GM21526 (cell line): ENCODE measurements around the gene AAGAB.

Experiments
- ATAC-seq: cut with Tn5 transposase; IDR thresholded peaks from one replicate; pipeline ENCODE4 v1.9.1; 2021; ENCODE audit warnings: moderate library complexity; ENCODE audit not compliant: unreplicated experiment, low FRiP score

Gene AAGAB

DNA sequence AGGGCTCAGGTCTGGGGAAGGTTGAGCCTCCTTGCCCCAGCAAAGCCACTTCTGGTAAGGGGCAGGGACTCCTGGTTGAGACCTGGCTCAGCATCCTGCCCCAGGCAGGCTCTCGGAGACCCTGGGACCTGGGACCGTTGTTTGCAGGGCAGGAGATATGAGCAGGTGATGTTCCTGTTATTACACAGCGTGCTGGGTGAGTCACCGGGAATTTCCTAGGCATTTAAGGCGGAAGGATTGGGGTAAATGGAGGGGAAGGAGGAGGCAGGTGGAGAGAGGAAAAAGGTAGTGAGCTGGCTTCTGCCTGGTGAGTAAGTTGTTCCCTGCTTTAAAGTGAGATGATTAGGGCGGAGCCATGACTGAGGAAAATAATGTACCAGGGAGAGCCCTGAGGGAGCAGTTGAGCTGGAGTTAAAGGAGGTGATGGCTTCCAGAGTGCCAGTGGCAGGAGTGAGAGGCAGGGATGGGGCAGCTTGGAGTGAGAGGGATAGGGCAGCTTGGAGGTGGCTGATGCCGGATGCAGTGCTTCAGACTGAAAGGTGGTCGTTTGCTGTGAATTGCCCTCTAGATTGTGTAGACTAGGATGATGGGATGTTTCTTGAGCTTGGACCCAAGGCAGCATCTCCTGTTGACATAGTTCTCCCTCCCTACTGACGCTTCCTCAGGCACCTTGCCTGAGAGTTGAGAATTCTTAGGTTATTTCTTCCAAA is 79.4 kb downstream of the AAGAB start:
- no peak for ATAC-seq

DNA sequence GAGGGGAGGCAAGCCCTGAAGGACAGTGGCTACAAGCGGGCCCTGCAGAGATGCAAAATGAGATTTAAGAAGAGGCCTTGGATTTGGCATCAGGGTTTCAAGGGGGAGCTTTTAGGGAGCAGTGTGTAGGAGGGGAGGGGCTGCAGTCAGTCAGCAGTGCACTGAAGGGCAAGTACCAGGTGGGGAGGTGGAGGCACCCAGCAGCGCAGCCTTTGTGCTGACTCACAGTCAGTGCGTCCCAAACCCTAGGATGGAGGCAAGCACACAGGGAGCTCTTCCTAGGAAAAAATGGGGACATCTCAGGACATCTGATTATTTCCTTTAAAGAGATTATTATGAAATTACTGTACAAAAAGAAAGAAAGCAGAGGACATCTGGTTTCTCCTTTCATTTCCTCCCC is 80.0 kb downstream of the AAGAB start:
- ATAC-seq = no peak

GRCh38 chr15:67173786-67174185 is 80.7 kb downstream of the AAGAB start:
- ATAC-seq = no peak

GRCh38 chr15:67173005-67173404 is 81.5 kb downstream of the AAGAB start:
- ATAC-seq = no peak

- no peak for ATAC-seq
Observed at GRCh38 chr15:67172172-67172571, 82.3 kb downstream of the AAGAB start.

DNA sequence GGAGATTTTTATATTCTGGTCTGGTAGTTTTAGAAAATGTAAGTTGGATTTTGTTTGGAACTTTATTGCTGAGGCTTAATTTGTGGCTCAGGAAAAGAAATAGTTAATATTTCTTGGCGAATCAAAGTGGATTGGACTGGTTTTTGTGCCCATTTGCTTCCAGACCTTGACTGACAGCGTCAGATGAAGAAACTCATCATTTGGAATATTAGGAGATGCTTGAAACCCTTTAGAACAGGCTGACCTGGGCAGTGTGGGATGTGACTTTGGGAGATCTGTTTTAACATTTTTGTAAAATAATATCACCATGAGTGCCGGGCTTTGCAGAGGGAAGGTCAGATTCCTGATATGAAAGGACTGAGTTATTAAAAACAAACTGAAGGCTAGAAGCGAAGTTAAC is 83.0 kb downstream of the AAGAB start:
- ATAC-seq = no peak

- no peak for ATAC-seq
Observed at GRCh38 chr15:67170143-67170925, 84.1 kb downstream of the AAGAB start.

DNA sequence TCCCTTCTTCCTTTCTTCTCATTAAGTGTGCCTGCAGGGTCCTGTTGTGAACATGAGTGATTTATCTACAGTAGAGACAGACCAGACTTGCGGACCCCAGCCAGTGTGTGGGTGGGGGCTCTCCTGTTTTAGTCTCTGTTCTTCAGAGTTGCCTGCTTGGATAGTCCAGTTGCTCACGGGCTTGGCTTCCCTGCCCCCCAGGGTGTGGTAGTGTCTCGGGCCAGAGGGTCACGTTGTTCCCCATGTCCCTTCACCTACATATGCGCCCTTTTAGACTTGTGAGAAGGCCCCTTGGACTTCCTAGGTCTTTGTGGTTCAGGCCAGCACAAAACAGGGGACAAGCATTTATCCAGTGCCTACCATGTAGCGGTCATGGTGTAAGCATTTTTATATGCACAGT is 85.8 kb downstream of the AAGAB start:
- ATAC-seq = no peak

GRCh38 chr15:67167091-67167490 is 87.4 kb downstream of the AAGAB start:
- ATAC-seq = no peak

GRCh38 chr15:67166280-67167009 is 88.0 kb downstream of the AAGAB start:
- ATAC-seq = no peak

GRCh38 chr15:67165254-67166253 is 88.9 kb downstream of the AAGAB start:
- no peak for ATAC-seq

DNA sequence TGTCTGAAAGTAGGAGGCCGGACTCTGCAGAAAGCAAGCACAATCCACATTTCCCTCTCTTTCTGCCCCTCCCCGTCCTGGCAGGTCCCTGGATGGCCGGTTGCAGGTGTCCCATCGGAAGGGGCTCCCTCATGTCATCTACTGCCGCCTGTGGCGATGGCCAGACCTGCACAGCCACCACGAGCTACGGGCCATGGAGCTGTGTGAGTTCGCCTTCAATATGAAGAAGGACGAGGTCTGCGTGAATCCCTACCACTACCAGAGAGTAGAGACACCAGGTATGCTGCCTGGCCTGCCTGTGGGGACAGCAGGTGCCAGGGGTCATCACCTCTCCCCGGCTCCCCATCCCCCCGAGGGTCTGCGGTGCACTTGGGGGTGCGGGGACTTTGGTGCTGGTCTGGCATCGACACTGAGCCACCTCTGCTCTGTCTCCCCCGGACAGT is 89.6 kb downstream of the AAGAB start:
- ATAC-seq = no peak

GRCh38 chr15:67164401-67164791 is 90.1 kb downstream of the AAGAB start:
- no peak for ATAC-seq

DNA sequence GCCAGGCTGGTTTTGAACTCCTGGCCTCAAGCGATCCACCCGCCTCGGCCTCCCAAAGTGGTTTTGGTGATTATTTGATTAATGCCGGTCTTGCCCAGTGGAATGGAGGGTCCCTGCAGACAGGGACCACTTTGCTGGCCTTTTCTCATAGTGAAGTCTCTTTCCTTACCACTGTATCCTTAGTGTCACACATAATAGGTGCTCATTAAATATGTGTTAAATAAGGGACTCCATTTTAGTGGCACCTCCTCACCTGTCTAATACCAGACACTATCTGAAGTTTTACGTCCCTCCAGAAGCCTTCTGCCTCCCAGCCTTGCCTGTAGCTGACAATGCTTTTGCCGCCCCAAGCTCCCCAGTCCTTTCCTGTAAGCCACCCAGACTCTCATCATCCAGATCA is 91.3 kb downstream of the AAGAB start:
- ATAC-seq = no peak

DNA sequence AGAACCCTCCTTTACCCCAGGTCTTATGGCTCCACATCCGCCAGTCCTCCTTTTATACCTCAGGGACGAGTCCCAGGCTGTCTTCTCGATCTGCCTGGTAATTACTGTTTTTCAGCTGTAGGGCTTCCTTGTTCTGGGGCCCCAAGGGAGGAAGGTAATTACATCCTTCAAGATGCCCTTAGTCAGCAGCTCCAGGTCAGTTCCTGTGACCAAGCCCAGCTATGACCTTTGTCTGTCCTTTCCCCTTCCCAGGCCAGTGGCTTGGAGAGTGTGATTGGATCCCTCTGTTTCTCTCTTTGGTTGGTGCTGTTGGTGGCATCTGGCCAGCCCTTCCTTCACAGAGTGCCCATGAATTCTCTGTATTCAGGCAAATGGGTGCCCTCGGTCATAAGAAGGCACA is 92.6 kb downstream of the AAGAB start:
- ATAC-seq = no peak

- ATAC-seq = no peak
Observed at GRCh38 chr15:67161412-67161811, 93.0 kb downstream of the AAGAB start.

GRCh38 chr15:67158367-67158766 is 96.1 kb downstream of the AAGAB start:
- no peak for ATAC-seq

DNA sequence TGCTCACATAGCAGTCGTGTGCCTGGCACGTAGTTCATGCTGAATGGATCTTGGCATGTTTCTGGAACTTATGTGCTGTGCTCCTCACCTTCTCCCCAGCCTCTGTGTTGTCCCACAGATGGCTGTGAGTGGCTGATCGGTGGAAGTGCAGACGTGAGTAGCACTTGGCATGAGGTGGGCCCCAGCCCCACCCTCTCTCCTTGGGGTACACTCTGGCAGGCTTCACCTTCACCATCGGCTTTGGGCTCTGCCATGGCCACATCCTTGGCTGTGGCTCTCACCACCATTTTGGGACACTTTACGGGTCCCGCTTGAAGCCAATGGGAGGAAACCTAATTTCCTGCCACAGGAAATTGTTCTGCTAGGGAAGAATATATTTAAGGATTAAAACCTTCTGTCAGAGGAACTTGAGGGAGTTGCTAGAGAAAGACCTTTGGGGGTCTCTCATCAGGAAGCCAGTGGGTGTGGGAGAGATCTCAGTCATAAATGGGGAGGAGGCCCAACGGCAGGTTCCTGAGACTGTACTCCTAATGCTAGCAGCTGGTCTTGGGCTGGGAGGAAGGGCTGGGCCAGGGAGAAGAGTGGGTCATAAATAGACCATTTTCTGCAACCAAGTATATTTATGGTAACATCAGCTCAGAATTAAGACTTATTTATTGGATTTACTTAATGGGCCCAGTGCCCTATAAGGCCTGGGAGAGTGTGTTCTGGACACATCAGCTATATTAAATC is 96.8 kb downstream of the AAGAB start:
- ATAC-seq = no peak

- no peak for ATAC-seq
Observed at GRCh38 chr15:67156834-67157233, 97.6 kb downstream of the AAGAB start.

GRCh38 chr15:67156426-67156825 is 98.0 kb downstream of the AAGAB start:
- ATAC-seq = no peak
